Retinal pigment epithelial cell (primary cell): ENCODE data around the gene GPN2.

Experiments
- DNase-seq: peaks from one replicate; pipeline ENCODE4 v3.0.0-alpha.2; 2010; ENCODE audit warnings: low read depth
- H3K4me3 ChIP-seq: 2 replicates; pipeline ENCODE4 v1.5.1; 2011; ENCODE audit warnings: mild to moderate bottlenecking, low read length, control low read depth, moderate library complexity
- CTCF ChIP-seq: conservative IDR thresholded peaks from 2 replicates; pipeline ENCODE4 v1.5.1; 2011; ENCODE audit warnings: low read depth, low read length, control low read depth, inconsistent platforms

The GPN2 gene

GRCh38 chr1:26863685-26864077 is 26.4 kb downstream of the GPN2 start:
- no peak for DNase-seq
- no peak overlapping the region for H3K4me3 ChIP-seq
- no peak for TF ChIP-seq CTCF

GRCh38 chr1:26862781-26863684 is 27.1 kb downstream of the GPN2 start, which contains the start of gene SFN:
Gene SFN (plus strand): TSS chr1:26863149. CDS start chr1:26863213, 64 bp downstream.
- no peak within 1 kb of the TSS for H3K4me3 ChIP-seq
- no peak for DNase-seq
- peak; percentile 42 for TF ChIP-seq CTCF

GRCh38 chr1:26861889-26862378 is 28.1 kb downstream of the GPN2 start:
- H3K4me3 ChIP-seq: no peak overlapping the region
- no peak for TF ChIP-seq CTCF
- no peak for DNase-seq

GRCh38 chr1:26861286-26861701 is 28.8 kb downstream of the GPN2 start:
- H3K4me3 ChIP-seq: no peak overlapping the region
- no peak for DNase-seq
- TF ChIP-seq CTCF: peak; percentile 44

- no peak for DNase-seq
- no peak overlapping the region for H3K4me3 ChIP-seq
- no peak for TF ChIP-seq CTCF
These were observed 31.0 kb downstream of the GPN2 start for GRCh38 chr1:26858891-26859640.

- DNase-seq: no peak
- no peak for TF ChIP-seq CTCF
- H3K4me3 ChIP-seq: no peak overlapping the region
These were observed 31.9 kb downstream of the GPN2 start for GRCh38 chr1:26858160-26858559.
